ENCODE results near the gene RPS16.

DNA sequence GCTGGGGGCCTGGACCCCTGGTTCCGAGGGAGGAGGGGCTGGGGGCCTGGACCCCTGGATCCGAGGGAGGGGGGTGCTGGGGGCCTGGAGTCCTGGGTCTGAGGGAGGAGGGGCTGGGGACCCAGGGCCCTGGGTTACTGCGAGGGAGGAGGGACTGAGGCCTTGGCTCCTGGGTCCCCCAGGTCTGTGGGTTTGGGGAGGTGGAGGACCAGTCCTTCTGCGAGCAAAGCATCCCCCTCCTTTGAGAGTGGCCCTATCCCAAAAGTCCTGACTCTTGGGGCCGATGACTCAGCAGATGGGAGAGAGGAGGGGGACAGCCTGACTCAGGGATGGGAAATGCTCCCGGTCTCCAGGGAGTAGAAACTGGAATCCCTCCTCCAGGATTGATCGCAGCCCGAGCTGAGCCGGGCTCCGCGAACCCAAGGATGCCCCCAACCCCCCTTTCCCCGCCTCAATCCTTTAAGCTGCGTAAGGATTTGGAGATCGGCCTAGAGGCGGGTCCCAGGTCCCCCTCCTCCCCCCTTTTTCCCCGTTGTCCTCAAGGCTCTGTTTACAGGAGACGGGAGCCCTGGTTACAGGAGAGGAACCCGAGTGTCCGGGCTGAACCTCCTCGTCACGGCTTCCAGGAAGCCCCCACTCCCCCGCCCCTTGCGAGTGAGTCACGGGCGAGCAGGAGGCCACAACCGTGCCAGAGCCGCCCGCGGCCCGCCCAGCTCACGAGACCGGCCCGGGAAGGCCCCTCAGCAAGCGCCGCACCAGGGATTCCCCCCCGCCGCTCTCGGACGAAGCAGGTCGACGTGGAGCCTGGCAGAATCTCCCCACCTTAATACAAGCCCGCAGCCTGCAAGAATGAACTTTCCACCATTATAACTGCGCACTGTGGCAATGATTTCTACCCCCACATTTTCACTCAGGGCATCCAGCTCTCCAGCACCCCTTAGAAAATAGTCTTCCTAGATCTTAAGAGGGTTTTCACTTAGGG, 32.1 kb downstream of the RPS16 start:
- TF ChIP-seq, protein P1, sequence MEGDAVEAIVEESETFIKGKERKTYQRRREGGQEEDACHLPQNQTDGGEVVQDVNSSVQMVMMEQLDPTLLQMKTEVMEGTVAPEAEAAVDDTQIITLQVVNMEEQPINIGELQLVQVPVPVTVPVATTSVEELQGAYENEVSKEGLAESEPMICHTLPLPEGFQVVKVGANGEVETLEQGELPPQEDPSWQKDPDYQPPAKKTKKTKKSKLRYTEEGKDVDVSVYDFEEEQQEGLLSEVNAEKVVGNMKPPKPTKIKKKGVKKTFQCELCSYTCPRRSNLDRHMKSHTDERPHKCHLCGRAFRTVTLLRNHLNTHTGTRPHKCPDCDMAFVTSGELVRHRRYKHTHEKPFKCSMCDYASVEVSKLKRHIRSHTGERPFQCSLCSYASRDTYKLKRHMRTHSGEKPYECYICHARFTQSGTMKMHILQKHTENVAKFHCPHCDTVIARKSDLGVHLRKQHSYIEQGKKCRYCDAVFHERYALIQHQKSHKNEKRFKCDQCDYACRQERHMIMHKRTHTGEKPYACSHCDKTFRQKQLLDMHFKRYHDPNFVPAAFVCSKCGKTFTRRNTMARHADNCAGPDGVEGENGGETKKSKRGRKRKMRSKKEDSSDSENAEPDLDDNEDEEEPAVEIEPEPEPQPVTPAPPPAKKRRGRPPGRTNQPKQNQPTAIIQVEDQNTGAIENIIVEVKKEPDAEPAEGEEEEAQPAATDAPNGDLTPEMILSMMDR (IDR thresholded peaks at IDR 0.05; ENCODE audit: insufficient read depth, low read depth, low read length), result no peak
- TF ChIP-seq EZH2 (IDR thresholded peaks at IDR 0.05; ENCODE audit: insufficient read depth, low read length), result no peak
